ENCODE results near the gene MPI. TPM values are rescaled to one million over a fixed set of nuclear protein-coding genes. Genes with fewer than 3 reads are reported as not detected.

MPI gene
- polyA plus RNA-seq (2012; ENCODE audit: insufficient read length, low read depth), result 86.2 TPM

GRCh38 chr15:74889883-74890664 is at the start of gene MPI:
Gene MPI (plus strand): TSS chr15:74890042. CDS start chr15:74890074, 32 bp downstream.
- TF ChIP-seq TAF1 (IDR thresholded peaks at IDR 0.05; ENCODE audit: borderline replicate concordance, insufficient read depth, low read length) (peak; percentile 90; the same call in 1 of the 2 replicates), POLR2AphosphoS5 (IDR thresholded peaks at IDR 0.05; ENCODE audit: low read depth, low read length) (peak; percentile 80), REST (IDR thresholded peaks at IDR 0.05; ENCODE audit: insufficient read depth in 1 of 2, low read depth in 2 of 2, low read length in 2 of 2) (peak; percentile 19 to 34; a peak in 1 of 4 replicates), SIN3A (IDR thresholded peaks at IDR 0.05; ENCODE audit: borderline replicate concordance, insufficient read depth, low read length) (peak; percentile 33; the same call in 1 of the 2 replicates), FOXP2 (optimal IDR thresholded peaks at IDR 0.05; ENCODE audit: borderline replicate concordance, extremely low read depth, extremely low read length, insufficient read depth) (peak; percentile 39)

GRCh38 chr15:74840851-74841775 is 48.7 kb upstream of the MPI start:
- no peak for TF ChIP-seq REST (IDR thresholded peaks at IDR 0.05; ENCODE audit: insufficient read depth in 1 of 2, low read depth in 2 of 2, low read length in 2 of 2)
- no peak for TF ChIP-seq FOXP2 (optimal IDR thresholded peaks at IDR 0.05; ENCODE audit: borderline replicate concordance, extremely low read depth, extremely low read length, insufficient read depth)
- no peak for TF ChIP-seq POLR2AphosphoS5 (IDR thresholded peaks at IDR 0.05; ENCODE audit: low read depth, low read length)
- no peak for TF ChIP-seq SIN3A (IDR thresholded peaks at IDR 0.05; ENCODE audit: borderline replicate concordance, insufficient read depth, low read length)
- no peak for TF ChIP-seq TAF1 (IDR thresholded peaks at IDR 0.05; ENCODE audit: borderline replicate concordance, insufficient read depth, low read length)

GRCh38 chr15:74841891-74842373 is 47.9 kb upstream of the MPI start:
- TF ChIP-seq SIN3A (IDR thresholded peaks at IDR 0.05; ENCODE audit: borderline replicate concordance, insufficient read depth, low read length) (no peak), FOXP2 (optimal IDR thresholded peaks at IDR 0.05; ENCODE audit: borderline replicate concordance, extremely low read depth, extremely low read length, insufficient read depth) (no peak), REST (IDR thresholded peaks at IDR 0.05; ENCODE audit: insufficient read depth in 1 of 2, low read depth in 2 of 2, low read length in 2 of 2) (no peak), TAF1 (IDR thresholded peaks at IDR 0.05; ENCODE audit: borderline replicate concordance, insufficient read depth, low read length) (no peak), POLR2AphosphoS5 (IDR thresholded peaks at IDR 0.05; ENCODE audit: low read depth, low read length) (no peak)

- TF ChIP-seq POLR2AphosphoS5 (IDR thresholded peaks at IDR 0.05; ENCODE audit: low read depth, low read length) (peak; percentile 73), REST (IDR thresholded peaks at IDR 0.05; ENCODE audit: insufficient read depth in 1 of 2, low read depth in 2 of 2, low read length in 2 of 2) (0 out of 4 replicates have a peak, but pooled peaks have one; percentile 7 to 35), SIN3A (IDR thresholded peaks at IDR 0.05; ENCODE audit: borderline replicate concordance, insufficient read depth, low read length) (peak; percentile 65; the same call in 1 of the 2 replicates), TAF1 (IDR thresholded peaks at IDR 0.05; ENCODE audit: borderline replicate concordance, insufficient read depth, low read length) (peak; percentile 56; the same call in 1 of the 2 replicates), FOXP2 (optimal IDR thresholded peaks at IDR 0.05; ENCODE audit: borderline replicate concordance, extremely low read depth, extremely low read length, insufficient read depth) (peak; percentile 85)
Observed at GRCh38 chr15:74842581-74843444, 47.0 kb upstream of the MPI start, which contains the start of gene ULK3. Gene ULK3 (minus strand): TSS chr15:74843156. CDS start chr15:74843105, 51 bp downstream.

All from PFSK-1 (cell line).